ENCODE measurements around the gene KCNAB1. TPM values are rescaled to one million over a fixed set of nuclear protein-coding genes. Genes with fewer than 3 reads are reported as not detected.

The KCNAB1 gene
- total RNA-seq, 1 experiment from 2014 or later = not detected

DNA sequence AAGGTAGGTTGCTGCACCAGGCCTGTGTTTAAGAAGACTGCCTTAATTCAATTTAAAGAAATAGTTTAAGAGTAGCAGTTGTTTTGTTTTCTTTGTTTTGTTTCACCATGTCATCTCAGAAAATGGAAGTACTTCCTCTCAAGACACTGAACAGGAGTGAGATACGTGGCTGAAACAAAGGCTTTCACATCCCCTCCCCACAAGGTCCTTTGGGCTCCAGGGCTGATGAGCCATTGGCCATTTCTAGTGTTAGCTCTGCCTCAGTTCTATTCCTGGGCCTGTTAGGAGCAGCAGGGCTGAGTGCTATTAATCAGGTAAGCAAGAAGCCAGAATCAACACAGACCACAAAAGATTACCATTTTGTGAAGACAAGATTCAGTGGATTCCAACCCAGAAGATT lies 132.8 kb downstream of the KCNAB1 start:
- Histone ChIP-seq H3K27me3 (replicated peaks; ENCODE audit: insufficient read depth, low read depth, low read length, poor library complexity) (no peaks in the 10 kb centered on the region), H3K4me3 (ENCODE audit: low read depth, low read length, poor library complexity, severe bottlenecking) (no peak overlapping the region), H3K27ac (ENCODE audit: low read depth, low read length, poor library complexity, severe bottlenecking) (no peak overlapping the region), H3K9me3 (ENCODE audit: low read depth, low read length, poor library complexity, severe bottlenecking) (no peaks in the 10 kb centered on the region), H3K36me3 (ENCODE audit: insufficient read depth, low read length, poor library complexity, severe bottlenecking) (no peaks in the 10 kb centered on the region), H3K4me1 (ENCODE audit: insufficient read depth, low read length, poor library complexity, severe bottlenecking) (no peaks in the 10 kb centered on the region)
- ChIA-PET POLR2A (ENCODE audit: low non-redundant PET) (no interaction called here), CTCF (no interaction called here)
- TF ChIP-seq CTCF (conservative IDR thresholded peaks at IDR 0.05; ENCODE audit: low read depth, low read length) (no peak), EZH2 (IDR thresholded peaks at IDR 0.05; ENCODE audit: borderline replicate concordance, low read depth, low read length, poor library complexity, severe bottlenecking) (no peak)
- BruUV-seq (replicated peaks) = no TSS peak
- intact Hi-C loops (cut with micrococcal nuclease; ENCODE audit: unreplicated experiment) = no loop called here
- no peak for DNase-seq (ENCODE audit: low spot score)

GRCh38 chr3:156256256-156256655 lies 135.9 kb downstream of the KCNAB1 start:
- no peak for TF ChIP-seq EZH2 (IDR thresholded peaks at IDR 0.05; ENCODE audit: borderline replicate concordance, low read depth, low read length, poor library complexity, severe bottlenecking)
- no peak for TF ChIP-seq CTCF (conservative IDR thresholded peaks at IDR 0.05; ENCODE audit: low read depth, low read length)
- intact Hi-C loops (cut with micrococcal nuclease; ENCODE audit: unreplicated experiment) = no loop called here

GRCh38 chr3:156256945-156257344 lies 136.6 kb downstream of the KCNAB1 start:
- CTCF ChIA-PET = no interaction called here
- BruUV-seq (replicated peaks) = no TSS peak
- H3K9me3 ChIP-seq (ENCODE audit: low read depth, low read length, poor library complexity, severe bottlenecking) = no peaks in the 10 kb centered on the region
- H3K4me1 ChIP-seq (ENCODE audit: insufficient read depth, low read length, poor library complexity, severe bottlenecking) = no peaks in the 10 kb centered on the region
- H3K4me3 ChIP-seq (ENCODE audit: low read depth, low read length, poor library complexity, severe bottlenecking) = no peak overlapping the region
- no peak for TF ChIP-seq CTCF (conservative IDR thresholded peaks at IDR 0.05; ENCODE audit: low read depth, low read length)
- TF ChIP-seq EZH2 (IDR thresholded peaks at IDR 0.05; ENCODE audit: borderline replicate concordance, low read depth, low read length, poor library complexity, severe bottlenecking) = no peak
- no peaks in the 10 kb centered on the region for H3K27me3 ChIP-seq (replicated peaks; ENCODE audit: insufficient read depth, low read depth, low read length, poor library complexity)
- intact Hi-C loops (cut with micrococcal nuclease; ENCODE audit: unreplicated experiment) = no loop called here
- DNase-seq (ENCODE audit: low spot score) = no peak
- POLR2A ChIA-PET (ENCODE audit: low non-redundant PET) = no interaction called here
- H3K27ac ChIP-seq (ENCODE audit: low read depth, low read length, poor library complexity, severe bottlenecking) = no peak overlapping the region
- H3K36me3 ChIP-seq (ENCODE audit: insufficient read depth, low read length, poor library complexity, severe bottlenecking) = no peaks in the 10 kb centered on the region

More at GRCh38 chr3:156256256-156256655, 135.9 kb downstream of the KCNAB1 start:
- Histone ChIP-seq H3K9me3 (ENCODE audit: low read depth, low read length, poor library complexity, severe bottlenecking) (no peaks in the 10 kb centered on the region), H3K4me3 (ENCODE audit: low read depth, low read length, poor library complexity, severe bottlenecking) (no peak overlapping the region), H3K36me3 (ENCODE audit: insufficient read depth, low read length, poor library complexity, severe bottlenecking) (no peaks in the 10 kb centered on the region), H3K27ac (ENCODE audit: low read depth, low read length, poor library complexity, severe bottlenecking) (no peak overlapping the region), H3K4me1 (ENCODE audit: insufficient read depth, low read length, poor library complexity, severe bottlenecking) (no peaks in the 10 kb centered on the region), H3K27me3 (replicated peaks; ENCODE audit: insufficient read depth, low read depth, low read length, poor library complexity) (no peaks in the 10 kb centered on the region)
- CTCF ChIA-PET = no interaction called here
- POLR2A ChIA-PET (ENCODE audit: low non-redundant PET) = no interaction called here
- no peak for DNase-seq (ENCODE audit: low spot score)
- BruUV-seq (replicated peaks) = no TSS peak
